EL (cell line): ENCODE measurements around the gene SETBP1.

Experiments
- DNase-seq: peaks from one replicate; pipeline ENCODE4 v3.0.0-alpha.2; 2016

Gene SETBP1

DNA sequence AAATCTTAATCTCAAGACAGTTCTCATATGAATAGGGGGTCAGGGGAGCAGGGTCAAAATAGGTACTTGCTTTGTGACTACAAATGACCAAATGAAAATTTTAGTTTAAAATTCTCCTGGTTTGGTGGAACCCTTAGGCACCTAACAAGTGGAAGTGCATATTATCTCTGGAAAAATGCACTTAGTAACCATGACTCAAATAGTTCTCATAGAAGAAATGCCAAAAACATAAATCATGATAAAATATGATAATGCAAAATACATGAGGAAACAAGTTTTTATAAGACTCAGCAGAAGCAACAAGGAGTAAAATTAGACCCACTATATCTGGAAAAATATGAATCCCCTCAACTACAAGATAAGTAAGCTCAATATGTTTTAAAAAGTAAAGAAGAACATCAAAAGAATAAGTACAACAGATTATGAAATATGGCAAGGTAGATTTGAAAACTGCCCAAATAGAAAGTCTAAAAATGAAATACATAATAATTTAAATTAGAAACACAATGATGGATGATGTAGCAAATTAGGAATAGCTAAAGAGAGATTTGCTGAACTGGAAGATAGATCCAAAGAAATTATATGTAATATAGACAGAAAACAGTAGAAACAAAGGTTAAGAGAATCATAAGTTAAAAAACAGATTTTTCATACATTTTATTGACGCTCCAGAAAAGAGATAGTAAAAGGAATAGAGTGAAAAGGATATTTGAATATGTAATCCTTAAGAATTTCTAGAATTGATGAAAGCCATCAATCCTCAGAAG, 308.3 kb downstream of the SETBP1 start:
- peak; percentile 34 for DNase-seq

DNA sequence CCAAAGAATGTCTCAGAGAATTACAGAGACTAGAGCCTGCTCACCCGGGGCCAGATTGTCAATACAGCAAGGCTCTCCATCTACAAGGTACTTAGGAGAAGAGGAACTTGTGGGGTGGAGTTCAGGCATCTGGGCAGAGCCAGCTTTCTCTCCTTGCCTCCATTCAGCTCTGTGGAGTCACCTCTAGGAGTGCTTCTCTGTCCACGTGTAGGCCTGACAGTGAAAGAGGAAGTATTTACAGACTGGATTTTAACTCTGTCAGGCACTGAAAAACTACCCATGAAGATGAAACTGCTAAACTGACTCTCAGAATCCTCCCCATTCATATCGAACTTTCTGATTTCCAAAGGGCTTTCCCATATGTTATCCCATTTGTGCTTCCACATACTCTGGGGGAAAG, 315.6 kb downstream of the SETBP1 start:
- DNase-seq, result no peak

DNA sequence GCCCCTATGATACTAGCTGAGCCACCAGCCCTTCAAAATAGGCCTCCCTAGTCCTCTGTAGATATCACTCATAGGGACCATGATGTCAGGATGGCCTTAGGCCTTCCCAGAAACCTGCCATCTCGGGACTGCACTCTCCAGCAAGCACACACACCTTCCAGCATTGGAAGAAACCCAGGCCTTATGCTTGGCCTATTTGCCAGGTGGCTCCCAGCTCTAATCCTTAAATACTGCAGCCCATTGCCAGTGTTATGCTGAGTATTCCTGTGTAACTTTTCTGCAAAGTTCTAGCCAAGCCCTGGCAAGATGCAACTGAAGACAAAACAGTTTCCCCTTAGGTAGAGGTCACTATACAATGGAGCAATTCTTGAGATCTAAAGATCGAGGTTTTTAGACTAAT, 316.5 kb downstream of the SETBP1 start:
- DNase-seq, result no peak

DNA sequence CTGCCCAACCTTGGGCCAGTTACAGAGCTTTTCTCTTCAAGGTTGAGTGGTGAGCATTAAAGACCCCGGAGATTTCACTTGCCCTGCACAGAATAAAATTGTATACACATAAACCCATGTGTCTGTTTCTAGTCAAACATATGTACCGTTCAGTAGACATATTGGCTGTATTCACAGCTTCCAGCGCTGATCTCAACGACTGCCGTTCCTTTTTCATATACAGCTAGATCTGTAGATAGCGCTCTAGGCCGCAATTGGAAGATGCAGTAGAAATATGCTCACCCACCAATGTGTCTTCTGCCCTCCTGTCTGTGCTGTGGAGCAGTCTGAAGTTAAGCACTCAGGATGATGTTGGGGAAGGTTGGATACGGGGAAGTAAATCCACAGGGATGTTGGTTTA, 317.7 kb downstream of the SETBP1 start:
- DNase-seq, result no peak

DNA sequence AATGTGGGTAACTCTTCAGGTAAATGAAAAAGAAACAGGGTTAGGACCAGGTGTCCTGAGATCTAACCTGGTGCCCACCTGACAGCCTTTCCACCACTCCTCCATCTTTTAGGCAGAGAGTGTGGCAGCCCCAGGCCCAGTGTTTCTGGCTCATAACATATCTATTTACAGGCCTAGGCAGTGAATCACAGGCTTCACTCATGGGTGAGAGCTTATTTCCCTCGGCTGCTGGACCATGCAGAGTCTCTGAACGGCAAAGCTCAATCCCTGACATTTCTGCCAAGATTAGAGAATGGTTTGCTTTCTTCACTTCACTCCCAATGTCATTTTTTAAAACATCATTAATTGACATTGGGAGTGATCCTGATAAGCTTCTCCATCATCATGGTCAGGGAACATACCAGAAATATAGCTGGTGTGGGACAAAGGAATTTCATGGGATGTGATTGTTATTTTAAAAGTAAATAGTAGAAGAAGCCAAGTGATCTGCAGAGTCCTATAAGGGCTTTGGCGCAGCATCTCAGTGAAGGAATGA, 323.9 kb downstream of the SETBP1 start:
- DNase-seq, result no peak

DNA sequence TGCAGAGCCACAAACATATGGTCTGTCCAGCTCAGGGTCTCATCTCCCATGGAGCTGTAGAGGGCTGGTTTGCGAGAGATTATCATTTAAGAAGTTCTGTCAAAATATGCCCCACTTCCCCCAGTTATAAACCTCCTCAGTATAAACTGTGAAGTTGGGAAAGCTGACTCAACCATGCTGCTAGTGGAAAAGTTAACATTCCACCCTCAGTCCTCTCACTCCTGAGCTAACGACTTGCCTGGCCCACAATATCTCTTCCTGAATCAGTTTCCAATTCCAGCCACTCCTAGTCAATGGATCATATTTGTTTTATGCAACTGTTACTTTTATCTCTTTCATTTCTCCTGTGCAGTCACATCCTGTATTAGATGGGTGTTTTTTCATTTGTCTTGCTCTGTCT, 326.2 kb downstream of the SETBP1 start:
- DNase-seq, result peak; percentile 27

DNA sequence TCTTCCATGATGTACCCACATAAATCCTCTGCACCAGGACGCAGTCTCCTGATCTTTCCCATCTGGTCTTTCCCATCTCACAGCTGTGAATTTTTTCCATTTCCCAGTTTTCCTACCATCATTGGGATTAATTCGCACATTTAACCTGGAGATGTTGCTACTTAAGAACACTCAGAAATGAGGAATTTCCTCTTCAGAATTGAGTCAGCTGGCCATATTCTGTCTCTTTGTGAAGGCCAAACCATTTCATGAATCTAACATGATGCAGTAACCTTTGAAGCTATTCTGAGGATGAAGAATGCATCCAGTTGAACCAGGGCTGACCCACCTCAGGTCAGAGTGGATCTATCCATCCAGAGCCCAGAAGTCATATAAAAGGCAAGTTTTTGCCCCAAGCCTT, 326.8 kb downstream of the SETBP1 start:
- DNase-seq, result peak; percentile 30

DNA sequence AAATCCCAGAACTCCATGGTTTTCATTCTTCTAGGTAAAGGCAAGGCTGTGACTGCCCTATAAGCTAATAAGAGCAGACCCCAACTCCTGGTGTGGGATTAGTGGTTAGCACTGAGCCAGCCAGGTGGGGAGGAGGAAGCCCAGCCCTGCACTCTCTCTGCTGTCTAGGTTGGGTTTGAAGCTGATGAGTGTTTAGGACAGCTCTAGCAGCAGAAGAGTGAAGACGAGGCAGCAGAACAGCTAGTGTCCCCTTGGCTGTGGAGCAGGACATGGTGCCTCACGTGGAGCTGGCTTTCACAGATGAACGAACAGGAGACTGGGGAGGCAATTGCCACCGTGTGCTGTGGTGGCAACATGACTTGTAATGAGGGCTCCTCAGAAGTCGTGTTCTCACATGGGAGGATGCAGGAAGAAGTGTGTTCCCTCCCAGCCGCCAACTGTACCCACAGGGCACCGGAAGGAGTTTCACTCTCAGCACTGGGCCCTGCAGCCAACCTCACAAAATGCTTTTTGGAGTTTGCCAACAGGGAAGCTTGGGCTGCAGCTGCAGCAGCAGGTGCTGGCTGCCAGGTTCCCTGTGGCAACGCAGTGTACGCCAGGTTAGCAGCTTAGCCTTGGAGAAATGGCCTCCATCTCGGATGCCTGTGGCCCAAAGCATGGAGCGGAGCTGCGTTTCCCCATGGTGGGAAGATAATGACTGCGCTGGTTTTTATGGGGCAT, 328.2 kb downstream of the SETBP1 start:
- DNase-seq, result no peak

DNA sequence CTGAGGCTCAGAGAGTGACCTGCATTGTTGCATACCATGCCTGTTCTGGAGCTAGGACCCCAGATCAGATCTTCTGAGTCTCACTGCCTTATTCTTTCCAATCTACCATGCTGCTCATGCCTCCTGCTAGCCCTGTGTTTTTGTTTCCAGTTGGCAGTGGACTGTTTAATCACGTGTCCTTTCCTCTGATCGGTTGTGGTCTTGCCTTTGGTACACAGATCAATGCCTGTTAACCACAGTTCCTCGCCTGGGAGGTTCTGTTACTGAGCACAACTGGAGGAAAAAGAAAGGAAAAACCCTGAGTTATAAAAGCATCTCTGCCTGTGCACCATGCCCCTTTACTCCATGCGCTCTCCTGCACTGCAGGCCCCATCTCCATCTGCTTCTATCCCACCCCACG, 329.1 kb downstream of the SETBP1 start:
- no peak for DNase-seq

DNA sequence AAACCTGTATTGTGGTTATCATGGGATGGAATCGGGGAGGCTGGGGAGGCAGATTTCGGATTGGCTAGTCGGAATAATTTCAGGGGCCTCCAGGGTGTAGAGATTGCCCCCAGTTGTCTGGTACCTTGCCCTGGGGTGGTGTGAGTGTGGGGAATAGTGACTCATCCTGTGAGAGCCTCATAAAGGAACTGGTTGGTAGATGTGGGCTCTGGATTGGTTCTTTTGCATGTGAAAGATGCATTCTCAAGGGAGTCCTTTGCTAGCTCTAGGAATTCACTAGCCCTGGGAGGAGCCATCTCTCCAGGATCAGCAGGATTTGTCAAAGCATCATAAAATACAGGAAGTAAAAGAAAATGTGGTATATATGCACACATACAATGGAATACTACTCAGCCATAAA, 331.6 kb downstream of the SETBP1 start:
- DNase-seq, result peak; percentile 30

DNA sequence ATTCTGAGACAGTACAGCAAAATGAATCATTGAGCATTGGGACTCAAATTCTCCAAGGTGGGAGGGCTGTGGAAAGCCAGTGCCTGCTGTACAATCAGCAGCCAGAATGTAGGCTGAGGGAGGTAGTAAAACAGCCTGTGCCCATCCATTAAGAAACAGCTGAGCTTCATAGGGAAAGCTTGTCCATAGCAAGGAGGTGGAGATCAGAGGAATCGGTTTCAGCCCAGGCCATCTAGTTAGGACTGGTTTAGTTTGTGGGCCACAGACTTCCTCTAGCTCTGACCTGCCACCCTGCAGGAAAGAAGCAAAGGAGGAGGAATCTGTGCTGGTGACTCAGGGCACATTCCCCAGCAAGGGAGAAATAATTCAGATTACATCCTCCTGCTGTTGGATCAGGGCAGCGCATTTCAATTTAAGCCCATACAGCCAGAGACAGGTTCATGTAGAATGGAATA, 333.4 kb downstream of the SETBP1 start:
- peak; percentile 88 for DNase-seq

DNA sequence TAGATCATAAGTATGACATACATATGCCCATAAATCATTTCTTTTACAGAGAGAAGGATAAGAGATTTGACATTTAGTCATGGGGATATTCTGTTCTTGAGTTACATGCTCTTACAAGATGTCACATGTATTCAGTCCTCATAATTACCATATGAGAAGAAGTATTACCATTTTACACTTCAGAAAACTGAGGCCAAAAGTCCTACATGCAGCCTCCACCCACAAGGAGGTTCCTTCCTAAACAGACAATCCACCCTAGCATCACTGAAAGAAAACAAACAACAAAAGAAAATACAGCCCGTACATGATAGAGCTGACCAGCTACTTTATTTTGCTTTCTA, 335.1 kb downstream of the SETBP1 start:
- DNase-seq, result no peak

DNA sequence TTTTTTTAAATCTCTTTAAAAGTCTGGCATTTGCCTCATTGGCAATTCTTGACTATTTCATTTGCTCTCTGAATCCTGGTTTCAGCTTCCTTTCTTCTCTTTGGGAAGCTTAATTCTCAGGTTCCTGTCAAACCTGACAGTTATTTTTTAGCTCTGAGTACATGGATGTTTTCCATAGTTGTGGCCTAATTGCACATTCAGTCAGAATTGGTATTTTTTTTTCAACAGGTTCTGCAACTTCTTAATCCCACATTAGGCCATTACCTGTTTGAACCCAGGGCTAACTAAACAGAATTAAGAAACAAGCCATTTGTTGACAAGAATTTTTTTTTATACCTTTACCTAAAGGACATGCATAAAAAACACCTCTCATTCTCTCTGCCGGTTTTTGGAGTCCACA, 338.8 kb downstream of the SETBP1 start:
- DNase-seq, result no peak

DNA sequence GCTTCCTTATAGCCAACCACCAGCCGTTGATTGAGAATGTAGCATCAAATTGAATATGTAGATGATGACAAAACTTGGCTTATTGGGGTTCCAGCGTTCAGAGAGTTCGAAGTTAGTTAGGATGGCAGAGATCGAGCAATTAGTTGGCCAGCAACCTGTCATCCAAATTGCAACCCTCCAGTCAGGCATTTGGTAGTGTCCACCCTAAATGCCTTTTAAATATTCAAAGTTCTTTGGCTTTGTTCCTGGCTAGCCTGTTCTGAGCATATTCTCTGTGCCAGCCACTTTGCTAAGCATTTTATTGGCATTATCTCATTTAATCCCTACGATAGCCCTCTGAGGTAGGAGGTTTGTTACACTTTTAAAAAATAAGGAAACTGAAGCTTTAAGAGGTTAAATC, 342.8 kb downstream of the SETBP1 start:
- DNase-seq, result no peak

DNA sequence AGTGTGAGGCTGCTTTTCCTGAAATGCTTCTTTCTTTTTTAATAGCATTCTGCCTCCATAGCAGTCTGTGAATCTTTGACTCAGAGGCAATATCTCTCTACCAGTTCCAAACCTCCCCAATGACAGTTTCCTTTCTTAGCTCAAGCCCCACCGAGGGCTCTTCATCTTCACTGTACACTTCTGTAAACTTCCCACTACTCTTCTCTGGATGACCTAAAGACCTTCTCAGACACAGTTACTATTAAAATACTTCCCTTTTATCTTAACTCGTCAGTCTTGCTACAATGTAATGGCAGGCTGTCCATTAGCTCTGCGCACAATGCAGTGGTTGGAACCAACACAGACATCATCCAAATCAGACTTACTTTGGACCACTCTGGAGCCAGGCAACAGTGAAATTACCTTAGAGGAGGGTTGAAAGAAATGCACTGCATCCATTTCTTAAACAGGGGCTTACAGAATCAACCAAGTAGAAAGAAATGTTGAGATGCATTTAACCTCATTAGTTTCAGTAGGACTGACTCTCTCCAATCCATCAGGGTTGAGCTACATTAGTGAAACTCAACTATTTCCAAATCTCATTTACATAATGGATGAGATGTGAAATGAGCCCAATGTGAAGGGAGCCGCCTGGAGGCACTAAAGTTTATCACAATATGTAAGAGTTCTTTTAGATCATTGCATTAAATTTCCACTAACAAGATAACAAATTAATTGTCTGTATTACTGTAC, 343.8 kb downstream of the SETBP1 start:
- no peak for DNase-seq

DNA sequence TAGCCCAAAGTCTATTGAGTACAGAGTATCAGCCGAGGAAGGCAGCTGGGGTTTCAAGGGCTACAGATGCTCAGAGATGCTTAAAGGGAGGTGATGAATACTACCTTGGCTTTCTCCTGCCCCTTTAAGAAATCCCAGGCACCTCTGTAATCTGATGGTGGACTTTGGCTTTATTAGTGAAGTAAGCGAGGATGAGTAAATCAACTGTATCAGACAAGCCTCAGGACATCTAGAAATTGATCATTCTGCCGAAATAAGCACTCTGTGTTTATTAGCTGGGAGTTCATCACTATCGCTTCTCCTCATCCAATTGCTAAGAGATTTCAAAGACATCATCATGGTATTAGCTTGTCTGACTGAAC, 344.4 kb downstream of the SETBP1 start:
- no peak for DNase-seq

DNA sequence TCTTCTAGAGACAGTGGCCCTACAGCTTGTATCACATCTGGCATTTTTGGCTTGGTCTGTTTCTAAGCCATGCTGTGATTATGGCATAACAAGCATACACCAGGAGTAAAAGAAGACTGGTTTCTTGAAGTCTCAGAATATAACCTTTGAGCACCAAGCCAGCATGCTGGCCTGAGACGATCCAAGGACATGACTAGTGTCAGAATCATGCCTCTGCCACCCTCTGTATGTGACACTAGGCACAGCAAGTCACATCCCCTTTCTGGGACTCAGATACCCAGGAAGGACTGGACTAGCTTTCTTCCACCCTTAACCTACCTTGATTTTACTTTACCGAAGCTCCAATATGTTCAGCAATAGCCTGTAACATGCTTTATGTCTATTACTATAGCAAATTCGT, 345.5 kb downstream of the SETBP1 start:
- DNase-seq, result no peak

DNA sequence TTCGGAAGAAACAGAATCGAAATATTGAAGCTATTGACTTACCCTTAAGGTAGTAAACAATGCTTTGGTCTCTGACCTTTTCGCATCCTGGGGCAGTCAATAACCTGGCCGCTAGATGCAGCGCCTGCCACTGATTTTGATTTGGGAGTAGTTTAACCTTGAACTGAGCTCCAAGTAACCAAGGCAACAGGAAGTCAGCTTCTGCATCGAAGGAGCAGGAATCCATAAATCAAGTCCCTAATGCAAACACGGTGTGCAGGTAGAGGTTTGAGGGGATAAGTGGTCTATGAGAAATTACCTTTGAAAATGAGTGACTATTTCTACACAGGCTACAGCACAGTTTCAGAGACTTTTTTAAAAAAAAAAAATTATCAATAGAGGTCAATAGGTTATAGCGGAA, 353.5 kb downstream of the SETBP1 start:
- DNase-seq, result no peak

DNA sequence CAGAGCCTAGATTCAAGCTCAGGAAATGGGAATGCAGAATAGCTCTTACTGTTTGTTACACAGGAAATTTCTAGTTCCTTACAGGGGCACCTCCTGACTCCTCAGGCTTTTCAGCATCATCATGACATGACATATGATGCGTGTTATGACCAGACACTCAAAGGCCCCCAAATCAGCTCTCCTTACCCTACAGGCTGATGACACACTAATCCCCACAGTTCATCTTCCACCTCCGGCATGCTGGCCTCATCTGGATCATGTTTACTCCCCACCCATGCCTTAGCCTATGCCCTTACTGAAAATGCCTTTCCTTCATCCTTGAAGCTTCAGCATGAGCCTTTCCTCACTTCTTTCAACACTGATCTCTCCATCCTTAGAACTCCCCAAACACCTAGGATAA, 356.9 kb downstream of the SETBP1 start:
- no peak for DNase-seq

DNA sequence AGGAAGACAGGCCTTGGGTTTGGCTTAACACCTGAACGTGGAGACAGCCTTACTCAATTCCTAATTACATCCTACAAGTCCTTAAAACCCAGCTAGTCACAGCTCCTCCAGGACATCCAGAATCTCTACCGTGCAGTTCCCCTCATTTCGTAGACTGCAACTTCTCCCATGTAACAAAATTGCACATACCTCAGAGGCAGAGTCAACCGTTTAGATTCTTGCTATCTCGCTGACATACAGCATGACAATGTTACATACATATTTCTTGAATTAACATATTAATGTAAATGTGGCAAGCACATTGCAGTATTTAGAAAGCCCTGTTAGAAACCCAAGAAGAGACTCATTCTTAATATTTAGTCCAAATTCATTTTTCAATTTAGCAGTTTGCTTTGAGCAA, 358.7 kb downstream of the SETBP1 start:
- DNase-seq, result no peak

DNA sequence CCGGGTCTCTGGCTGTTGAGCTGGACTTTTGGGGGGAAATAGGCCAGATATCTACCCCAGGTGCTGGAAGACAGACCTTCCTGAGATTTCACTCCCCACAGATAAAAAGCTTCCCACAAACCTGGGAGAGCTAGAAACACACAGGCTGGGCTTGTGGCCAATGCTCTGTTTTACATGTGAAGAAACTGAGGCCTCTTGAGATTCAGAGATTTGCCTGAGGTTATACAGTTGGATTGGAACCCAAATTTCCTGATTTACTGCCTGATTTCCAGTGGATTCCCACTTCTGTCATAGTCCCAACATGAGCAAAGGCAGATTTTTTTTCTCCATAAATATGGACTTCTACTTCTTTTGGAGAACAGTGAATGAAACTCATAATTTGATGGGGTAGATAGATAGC, 360.2 kb downstream of the SETBP1 start:
- DNase-seq, result no peak

DNA sequence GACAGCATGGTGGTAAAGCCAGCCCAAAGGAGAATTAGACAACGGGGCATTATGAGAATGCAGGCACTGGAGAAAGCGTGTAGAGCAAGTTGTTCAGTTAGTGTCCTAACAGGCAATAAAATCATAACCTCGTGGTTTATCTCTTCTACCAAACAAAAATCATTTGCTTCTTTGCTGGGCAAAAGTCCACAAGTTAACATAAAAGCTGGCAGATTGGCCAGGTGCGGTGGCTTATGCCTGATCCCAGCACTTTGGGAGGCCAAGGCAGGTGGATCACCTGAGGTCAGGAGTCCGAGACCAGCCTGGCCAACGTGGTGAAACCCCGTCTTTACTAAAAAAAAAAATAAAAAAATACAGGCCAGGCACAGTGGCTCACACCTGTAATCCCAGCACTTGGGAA, 364.1 kb downstream of the SETBP1 start:
- no peak for DNase-seq

DNA sequence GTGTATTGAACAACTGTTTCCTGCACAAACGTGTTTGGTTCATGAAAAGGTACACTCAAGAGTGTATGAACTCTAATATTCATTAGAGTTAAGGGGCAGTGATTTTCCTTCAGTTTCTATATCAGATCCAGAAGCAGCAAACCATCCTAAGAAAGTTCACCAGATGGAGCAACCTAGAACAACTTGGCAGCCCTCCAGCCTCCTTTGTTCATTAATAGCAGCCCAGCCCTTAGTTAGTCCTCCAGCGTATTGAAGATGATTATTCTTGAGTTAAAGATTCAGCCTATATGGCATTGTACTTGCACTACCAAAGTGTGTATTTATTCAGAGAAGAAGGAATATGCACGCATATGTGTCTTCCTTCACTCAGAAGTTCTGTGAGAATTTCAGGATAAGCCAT, 365.5 kb downstream of the SETBP1 start:
- no peak for DNase-seq

DNA sequence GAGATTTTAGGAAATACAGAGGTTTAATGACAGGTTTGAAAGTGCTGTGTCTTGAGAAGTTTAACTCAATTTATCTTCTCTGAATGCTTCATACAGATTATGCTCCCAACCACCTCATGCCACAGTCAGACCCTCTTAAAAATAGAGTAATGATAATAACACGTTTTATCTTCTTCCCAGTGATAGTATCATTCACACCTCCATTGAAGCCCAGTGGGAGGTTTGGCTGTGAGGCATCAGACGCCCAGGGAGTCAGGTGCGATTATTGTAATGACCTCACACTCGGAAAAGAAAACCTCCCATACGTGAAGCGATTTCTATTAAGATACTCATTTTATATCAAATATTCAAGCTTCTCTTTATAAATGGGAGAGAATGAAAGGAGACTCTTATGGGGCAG, 366.3 kb downstream of the SETBP1 start:
- no peak for DNase-seq
